ENCODE measurements around the gene CCDC24. TPM values are rescaled to one million over a fixed set of nuclear protein-coding genes. Genes with fewer than 3 reads are reported as not detected.
A peak's percentile ranks its signal among the peaks of the same experiment; 100 is the strongest.

The CCDC24 gene
- total RNA-seq, 1 experiment from 2014 or later: 5.2 TPM

DNA sequence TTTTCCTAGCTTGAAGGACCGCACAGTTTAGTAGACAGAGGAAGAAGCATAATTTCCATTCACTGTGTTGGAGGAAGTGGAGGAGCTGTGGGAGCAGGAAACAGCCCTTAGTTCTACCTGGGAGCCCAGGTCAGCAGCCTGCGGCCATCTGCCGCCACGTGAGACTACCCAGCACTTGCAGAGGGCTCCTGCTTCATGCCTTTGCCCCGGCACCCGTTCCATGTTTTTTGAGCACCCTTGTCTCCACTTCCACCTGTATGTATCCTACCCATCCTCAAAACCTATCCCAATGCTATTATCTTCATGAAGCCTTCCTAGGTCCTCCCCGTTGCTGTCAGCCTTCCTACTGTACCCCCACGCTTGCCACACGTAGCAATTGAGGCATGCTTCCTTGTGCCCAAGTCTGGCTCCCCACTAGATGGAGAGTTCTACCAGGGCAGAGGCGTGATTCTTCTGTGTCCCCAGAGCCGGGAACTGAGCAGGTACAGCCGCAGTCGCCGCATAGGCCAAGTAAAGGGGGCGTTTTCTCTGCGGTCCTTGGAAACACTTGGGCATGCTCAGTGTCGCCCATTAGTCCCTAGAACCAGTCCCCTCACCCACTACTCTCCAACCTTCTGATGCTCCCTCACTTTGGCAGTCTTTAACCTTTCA is 38.0 kb downstream of the CCDC24 start:
- in situ Hi-C loops (cut with HindIII; ENCODE audit: low pct_unique_long_range_greater_than_20kb, low sequenced_read_pairs): no loop called here
- DNase-seq (ENCODE audit: low read depth, low spot score): no peak

DNA sequence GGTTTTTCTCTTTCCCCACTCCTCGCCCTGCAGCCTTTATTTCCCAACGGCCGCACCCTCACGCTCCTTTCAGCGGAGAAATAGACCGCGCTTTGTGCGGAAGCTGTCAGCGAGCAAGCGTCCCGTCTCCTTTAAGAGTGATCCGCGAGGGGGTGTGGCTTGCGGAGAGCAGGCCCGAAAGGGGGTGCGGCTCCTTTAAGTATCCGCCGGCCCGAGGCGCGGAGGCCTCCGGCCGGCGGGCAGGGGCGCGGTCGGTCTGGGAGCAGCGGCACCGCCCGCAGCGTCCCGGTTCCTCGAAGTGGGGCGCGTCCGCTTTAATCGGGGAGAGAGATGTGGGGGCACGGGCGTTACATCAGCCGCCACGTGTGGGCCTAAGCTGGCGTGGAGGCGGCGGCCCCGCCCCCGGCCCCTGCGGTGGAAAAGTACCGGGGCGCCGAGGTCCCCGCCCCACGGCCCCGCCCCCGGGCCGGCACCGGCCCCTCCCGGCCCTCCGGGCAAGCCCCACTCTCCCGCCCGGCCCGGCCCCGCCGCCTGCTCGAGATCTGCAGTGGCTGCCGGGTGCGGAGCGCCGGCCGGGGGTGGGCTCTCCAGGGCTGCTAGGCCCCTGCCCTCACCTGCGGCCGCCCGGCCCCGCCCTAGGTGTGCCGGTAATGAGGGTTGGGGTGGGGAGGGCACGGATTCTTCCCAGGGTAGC is 38.7 kb downstream of the CCDC24 start:
- DNase-seq (ENCODE audit: low read depth, low spot score): peak; percentile 82
- in situ Hi-C loops (cut with HindIII; ENCODE audit: low pct_unique_long_range_greater_than_20kb, low sequenced_read_pairs): no loop called here

DNA sequence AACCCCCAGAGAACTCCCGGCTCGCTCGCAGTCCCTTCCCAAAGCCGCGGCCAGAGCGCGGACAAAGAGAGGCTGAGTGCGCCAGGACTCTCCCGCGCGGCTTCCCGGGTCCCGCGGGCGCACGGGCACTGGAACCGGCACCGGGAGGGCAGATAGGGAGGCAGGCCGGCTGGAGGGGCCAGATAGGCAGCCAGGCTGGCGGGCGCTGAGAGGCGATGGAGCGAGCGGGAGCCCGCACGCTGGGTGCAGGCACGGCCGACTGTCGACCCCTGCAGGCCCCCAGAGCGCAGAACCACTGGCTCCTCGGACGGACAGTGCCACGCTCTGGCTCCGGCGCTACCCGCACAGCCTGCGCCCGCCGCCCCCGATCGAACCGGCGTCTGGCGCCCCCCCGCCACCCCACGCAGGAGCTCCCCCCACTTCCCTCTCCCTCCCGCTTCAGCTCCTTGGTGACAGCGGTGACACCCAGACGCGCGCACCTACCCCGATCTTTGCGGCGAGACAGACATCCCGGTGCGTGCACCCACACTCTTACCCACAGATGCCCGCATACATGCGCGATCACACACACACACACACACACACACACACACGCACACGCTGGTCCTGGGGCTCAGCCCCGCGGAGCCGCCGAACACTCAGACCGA is 39.3 kb downstream of the CCDC24 start:
- in situ Hi-C loops (cut with HindIII; ENCODE audit: low pct_unique_long_range_greater_than_20kb, low sequenced_read_pairs): no loop called here
- peak; percentile 33 for DNase-seq (ENCODE audit: low read depth, low spot score)

- in situ Hi-C loops (cut with HindIII; ENCODE audit: low pct_unique_long_range_greater_than_20kb, low sequenced_read_pairs): no loop called here
- DNase-seq (ENCODE audit: low read depth, low spot score): no peak
Observed at GRCh38 chr1:44031252-44032169, 40.1 kb downstream of the CCDC24 start, which contains the start of gene SLC6A9. Gene SLC6A9, minus strand, starts transcription at chr1:44031462. Its CDS starts 7,185 bp downstream, at chr1:44024277.

DNA sequence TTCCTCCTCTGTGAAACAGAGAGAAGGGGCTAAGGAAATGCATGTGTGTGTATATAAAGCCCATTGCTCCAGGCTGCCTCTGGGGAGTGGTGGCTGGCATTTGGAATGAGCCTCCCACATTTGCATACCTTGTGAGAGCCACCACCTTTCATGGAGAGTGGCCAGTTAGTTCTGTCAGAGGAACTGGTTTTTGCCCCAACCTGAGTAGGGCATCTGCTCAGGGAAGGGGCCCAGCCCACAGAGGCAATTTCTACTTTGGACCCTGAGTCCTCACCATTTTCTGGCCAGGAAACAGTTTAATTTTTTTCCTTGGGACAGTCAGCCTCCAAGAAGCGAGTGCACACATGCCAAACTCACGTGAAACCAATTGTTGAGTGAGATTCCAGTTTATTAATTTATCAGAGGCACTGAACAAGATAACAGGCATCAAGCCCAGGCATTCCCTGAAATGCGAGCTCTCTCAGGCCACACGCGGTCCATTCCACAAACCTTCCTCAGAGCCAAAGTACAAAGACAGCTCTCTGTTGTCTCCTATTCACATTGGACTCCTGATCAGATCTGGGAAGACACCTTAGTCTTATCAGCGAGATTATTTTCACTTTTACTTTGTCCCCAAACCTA is 40.9 kb downstream of the CCDC24 start:
- DNase-seq (ENCODE audit: low read depth, low spot score): no peak

DNA sequence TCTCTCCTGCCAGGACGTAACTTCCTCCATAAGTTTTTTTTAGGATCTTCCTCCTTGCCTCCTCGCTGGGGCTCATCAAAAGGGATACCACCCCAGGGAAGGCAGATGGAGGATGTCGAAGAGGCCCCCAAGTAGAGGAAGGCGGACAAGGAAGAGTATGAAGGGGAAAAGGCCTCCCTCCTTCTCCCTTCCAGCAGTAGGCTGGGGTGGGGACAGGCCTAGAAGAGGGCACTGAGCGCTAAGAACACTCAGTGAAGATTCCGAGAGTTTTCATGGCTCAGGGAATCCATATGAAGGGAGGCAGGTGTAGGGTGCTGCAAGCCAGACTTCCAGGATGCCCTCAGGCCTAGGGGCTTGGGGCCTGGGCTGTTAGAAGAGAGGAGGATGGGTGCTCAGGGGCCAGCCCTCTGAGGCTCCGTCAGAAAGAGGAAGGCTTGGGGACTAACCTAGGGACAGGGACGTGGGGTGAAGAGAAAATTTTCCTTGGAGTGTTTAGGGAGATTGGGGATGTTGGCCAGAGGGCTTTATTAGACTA is 41.7 kb downstream of the CCDC24 start:
- no peak for DNase-seq (ENCODE audit: low read depth, low spot score)
- in situ Hi-C loops (cut with HindIII; ENCODE audit: low pct_unique_long_range_greater_than_20kb, low sequenced_read_pairs): no loop called here

More for the DNA sequence above, 40.9 kb downstream of the CCDC24 start:
- in situ Hi-C loops (cut with HindIII; ENCODE audit: low pct_unique_long_range_greater_than_20kb, low sequenced_read_pairs): no loop called here

DNA sequence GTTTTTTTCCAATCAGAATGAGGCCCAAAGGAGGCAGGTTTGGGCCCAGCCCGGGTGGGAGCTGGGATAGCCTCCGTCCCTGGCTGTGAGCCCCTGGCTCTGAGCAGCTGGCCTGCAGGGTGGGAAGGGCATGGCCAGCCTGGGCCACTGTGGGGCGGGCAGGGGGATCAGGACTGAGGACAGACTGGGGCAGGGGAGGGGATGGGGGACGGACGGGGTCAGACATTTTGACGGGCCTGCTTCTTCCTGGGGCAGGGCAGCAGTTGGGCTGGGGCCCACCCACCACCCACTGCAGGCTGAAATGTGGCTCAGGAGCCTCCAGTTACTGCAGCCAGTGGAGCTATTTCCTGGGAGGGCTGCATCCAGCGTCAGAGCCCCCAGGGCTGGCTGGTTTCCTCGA is 42.4 kb downstream of the CCDC24 start:
- in situ Hi-C loops (cut with HindIII; ENCODE audit: low pct_unique_long_range_greater_than_20kb, low sequenced_read_pairs): no loop called here
- DNase-seq (ENCODE audit: low read depth, low spot score): no peak

DNA sequence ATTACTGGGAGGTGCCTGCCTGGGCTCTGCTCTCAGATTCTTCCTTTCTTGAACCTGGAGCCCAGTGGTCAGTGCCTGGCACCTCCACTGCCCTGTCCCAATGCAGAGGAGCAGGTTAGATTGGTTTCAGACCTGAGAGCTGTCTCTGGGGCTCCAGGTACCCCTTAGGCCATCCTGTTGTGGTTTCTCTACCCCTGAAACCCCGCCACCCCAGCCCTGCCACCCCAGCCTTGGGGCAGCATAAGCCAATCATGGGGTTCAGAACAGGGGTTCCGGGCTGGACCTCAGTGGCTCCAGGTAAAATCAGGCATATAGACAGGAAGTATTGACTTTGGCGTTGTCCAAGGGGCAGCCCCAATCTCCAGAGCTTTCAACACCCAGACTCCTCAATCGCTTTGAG is 43.0 kb downstream of the CCDC24 start:
- DNase-seq (ENCODE audit: low read depth, low spot score): no peak
- in situ Hi-C loops (cut with HindIII; ENCODE audit: low pct_unique_long_range_greater_than_20kb, low sequenced_read_pairs): no loop called here

GRCh38 chr1:44034976-44035716 is 43.7 kb downstream of the CCDC24 start:
- DNase-seq (ENCODE audit: low read depth, low spot score): no peak
- in situ Hi-C loops (cut with HindIII; ENCODE audit: low pct_unique_long_range_greater_than_20kb, low sequenced_read_pairs): no loop called here

- no peak for DNase-seq (ENCODE audit: low read depth, low spot score)
- in situ Hi-C loops (cut with HindIII; ENCODE audit: low pct_unique_long_range_greater_than_20kb, low sequenced_read_pairs): no loop called here
Observed at GRCh38 chr1:44035726-44036408, 44.5 kb downstream of the CCDC24 start.

DNA sequence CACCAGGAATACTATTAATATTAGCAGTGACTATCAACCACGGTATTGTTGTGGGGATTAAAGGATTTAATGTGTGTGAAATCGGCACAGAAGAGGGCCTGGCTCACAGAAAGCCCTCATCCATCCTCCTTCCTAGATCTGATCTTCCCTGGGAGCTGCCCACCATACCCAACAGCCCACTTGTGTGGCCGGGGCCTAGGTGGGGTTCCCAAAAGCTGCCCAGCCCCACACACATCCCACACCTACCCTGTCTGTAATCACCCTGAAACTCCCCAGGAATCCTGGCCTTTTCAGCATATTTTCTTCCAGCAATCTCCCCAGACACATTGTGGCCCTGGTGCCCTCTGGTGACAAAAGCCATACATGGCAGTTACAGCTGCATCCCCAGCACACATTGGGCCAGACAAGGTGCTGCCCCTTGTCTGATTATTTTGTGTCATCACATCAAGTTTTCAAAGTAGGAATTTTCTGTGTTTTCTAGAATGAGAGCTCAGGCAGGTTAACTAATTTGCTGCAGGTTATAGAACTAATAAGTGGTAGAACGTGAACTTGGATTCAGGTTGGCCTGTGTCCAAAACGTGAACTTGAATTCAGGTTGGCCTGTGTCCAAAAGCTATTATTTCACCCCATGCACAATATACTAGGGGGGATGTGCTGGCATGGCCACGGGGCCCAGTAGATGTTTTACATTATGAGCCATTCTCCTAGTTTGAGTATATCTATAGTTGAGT is 45.2 kb downstream of the CCDC24 start:
- DNase-seq (ENCODE audit: low read depth, low spot score): peak; percentile 77
- in situ Hi-C loops (cut with HindIII; ENCODE audit: low pct_unique_long_range_greater_than_20kb, low sequenced_read_pairs): no loop called here

DNA sequence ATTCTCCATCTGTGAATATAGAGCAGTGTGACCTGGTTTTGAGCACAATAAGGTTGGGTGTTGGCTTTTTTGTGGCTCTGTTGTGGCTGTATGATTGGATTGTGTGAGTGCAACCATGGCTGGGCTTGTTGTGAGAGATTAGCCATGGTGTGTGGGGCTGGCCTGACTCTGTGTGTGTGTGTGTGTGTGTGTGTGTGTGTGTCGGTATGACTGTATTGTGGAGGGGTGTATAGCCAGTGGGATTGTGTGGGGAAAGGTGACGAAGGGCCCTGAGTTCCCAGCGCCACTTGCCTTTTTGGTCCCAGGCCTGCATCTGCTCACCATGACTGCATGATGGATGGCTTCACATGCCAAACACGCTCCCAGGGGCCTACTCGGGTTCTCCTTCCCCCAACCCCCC is 45.8 kb downstream of the CCDC24 start:
- DNase-seq (ENCODE audit: low read depth, low spot score): no peak
- in situ Hi-C loops (cut with HindIII; ENCODE audit: low pct_unique_long_range_greater_than_20kb, low sequenced_read_pairs): no loop called here

DNA sequence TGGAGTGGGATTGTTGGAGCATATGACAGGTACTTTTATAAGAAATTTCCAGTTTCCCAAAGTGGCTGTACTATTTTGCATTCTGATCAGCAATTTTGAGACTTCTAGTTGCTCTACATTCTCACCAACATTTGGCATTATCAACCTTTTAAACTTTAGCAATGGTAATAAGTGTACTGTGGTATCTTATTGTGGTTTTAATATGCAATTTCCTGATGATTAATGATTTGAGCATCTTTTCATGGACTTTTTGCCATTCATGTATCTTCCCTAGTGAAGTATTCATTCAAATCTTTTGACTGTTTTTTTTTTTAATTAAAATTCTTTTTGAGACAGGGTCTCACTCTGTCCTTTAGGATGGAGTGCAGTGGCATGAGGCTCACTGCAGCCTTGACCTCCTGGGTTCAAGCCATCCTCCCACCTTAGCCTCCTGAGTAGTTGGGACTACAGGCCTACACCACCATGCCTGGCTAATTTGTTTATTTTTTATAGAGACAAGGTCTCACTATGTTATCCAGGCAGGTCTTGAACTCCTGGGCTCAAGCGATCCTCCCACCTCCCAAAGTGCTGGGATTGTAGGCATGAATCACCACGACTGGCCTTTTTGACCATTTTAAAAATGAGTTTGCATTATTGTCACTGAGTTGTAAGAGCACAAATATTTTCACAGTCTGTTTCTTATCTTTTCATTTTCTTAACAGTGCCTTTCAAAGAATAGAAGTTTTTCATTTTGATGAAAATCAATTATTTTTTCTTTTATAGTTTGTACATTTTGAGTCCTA is 47.7 kb downstream of the CCDC24 start:
- in situ Hi-C loops (cut with HindIII; ENCODE audit: low pct_unique_long_range_greater_than_20kb, low sequenced_read_pairs): no loop called here
- DNase-seq (ENCODE audit: low read depth, low spot score): no peak

- no peak for DNase-seq (ENCODE audit: low read depth, low spot score)
- in situ Hi-C loops (cut with HindIII; ENCODE audit: low pct_unique_long_range_greater_than_20kb, low sequenced_read_pairs): no loop called here
Observed at GRCh38 chr1:44040418-44040817, 49.0 kb downstream of the CCDC24 start.

- in situ Hi-C loops (cut with HindIII; ENCODE audit: low pct_unique_long_range_greater_than_20kb, low sequenced_read_pairs): no loop called here
- DNase-seq (ENCODE audit: low read depth, low spot score): no peak
Observed at GRCh38 chr1:44040846-44041245, 49.4 kb downstream of the CCDC24 start.
